Right lobe of liver (tissue), 4 donors: ENCODE measurements around the gene PARVA.

ENCODE experiments used
- POLR2A ChIP-seq: fragments of 450-650 bp; IDR thresholded peaks from one replicate; pipeline ENCODE4 v1.6.1; 2017; ENCODE audit warnings: antibody characterized with exemption, mild to moderate bottlenecking
- TF ChIP-seq, protein P1 (sequence below), 4 donors: fragments of 200-600 bp in 3 of 4; fragments of 450-650 bp in 1 of 4; IDR thresholded peaks; one replicate each; pipeline versions ENCODE4 v1.5.1 to v1.8.0; 2016 to 2022; ENCODE audit warnings: antibody characterized with exemption in 4 of 4, mild to moderate bottlenecking in 2 of 4
- donor health status: DM: no; HTN: no; CAD: no.
- donor health status: DM: no; HTN: no; CAD: no.
- donor health status: DM: no; HTN: yes; CAD: no.

DNA sequence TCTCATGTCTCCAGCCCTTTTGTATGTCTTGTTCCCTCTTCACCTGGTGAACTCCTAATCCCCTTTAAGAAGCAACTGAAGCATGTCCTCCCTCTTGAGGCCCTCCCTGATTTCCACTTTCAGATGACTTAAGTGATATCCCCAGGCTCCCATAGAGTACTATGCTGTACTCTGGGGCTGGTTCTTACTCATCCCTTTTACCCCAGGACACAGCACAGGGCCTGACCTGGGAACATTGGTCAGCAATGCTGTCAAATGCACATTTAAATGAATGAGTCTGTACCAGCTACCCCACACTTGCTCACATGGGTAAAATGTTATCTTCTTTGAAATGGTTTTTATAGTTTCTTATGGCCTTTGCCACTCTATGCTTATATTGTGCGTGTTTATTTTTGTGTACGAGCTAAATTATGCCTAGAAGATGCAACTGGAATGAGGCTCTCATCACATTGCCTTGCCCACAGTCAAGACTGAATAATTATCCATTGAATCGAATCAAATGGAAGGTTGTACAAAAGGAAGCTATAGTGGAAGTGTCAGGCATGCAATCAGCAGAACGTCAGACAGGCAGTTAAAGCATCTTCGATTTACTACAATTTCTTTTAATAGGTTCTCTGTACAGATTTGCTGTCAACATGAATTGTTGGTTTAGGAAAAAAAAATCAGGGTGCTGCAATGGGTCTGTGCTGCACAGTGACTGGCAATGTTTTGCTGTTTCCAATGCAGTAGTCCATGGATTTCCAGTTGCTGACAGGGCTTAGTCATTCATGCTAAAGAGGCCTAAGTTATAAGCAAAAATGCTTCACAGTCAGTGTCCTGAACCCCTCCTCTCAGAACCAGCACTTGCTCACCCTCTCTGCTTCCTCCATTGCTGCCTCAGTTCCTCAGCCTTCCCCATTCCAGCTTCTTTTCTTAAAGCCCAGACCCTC lies 79.5 kb downstream of the PARVA start:
- no peak for TF ChIP-seq POLR2A
- TF ChIP-seq, protein P1, sequence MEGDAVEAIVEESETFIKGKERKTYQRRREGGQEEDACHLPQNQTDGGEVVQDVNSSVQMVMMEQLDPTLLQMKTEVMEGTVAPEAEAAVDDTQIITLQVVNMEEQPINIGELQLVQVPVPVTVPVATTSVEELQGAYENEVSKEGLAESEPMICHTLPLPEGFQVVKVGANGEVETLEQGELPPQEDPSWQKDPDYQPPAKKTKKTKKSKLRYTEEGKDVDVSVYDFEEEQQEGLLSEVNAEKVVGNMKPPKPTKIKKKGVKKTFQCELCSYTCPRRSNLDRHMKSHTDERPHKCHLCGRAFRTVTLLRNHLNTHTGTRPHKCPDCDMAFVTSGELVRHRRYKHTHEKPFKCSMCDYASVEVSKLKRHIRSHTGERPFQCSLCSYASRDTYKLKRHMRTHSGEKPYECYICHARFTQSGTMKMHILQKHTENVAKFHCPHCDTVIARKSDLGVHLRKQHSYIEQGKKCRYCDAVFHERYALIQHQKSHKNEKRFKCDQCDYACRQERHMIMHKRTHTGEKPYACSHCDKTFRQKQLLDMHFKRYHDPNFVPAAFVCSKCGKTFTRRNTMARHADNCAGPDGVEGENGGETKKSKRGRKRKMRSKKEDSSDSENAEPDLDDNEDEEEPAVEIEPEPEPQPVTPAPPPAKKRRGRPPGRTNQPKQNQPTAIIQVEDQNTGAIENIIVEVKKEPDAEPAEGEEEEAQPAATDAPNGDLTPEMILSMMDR (IDR thresholded peaks at IDR 0.05) = no peak
